Stimulated activated CD4-positive, alpha-beta T cell treated with anti-CD3 and anti-CD28 coated beads, Interleukin-12 subunit alpha, Interleukin-12 subunit beta, amount 100 ng/mL, for 48 hours (primary cell): Measurements from ENCODE around the gene TENM3.

Experiments
- DNase-seq, 3 donors: peaks; one replicate each; pipeline ENCODE4 v3.0.0-alpha.2; 2020; ENCODE audit warnings: low read depth in 2 of 3, low spot score in 1 of 3

The TENM3 gene

GRCh38 chr4:182252220-182252619 lies 9.0 kb downstream of the TENM3 start:
- no peak for DNase-seq

GRCh38 chr4:182254026-182254780 lies 11.0 kb downstream of the TENM3 start:
- no peak for DNase-seq

GRCh38 chr4:182255441-182256190 lies 12.4 kb downstream of the TENM3 start:
- no peak for DNase-seq

- DNase-seq: no peak
Measured at GRCh38 chr4:182257016-182257415, 13.8 kb downstream of the TENM3 start.

- no peak for DNase-seq
Measured at GRCh38 chr4:182257503-182257902, 14.3 kb downstream of the TENM3 start.

- DNase-seq: no peak
Measured at GRCh38 chr4:182258441-182259000, 15.3 kb downstream of the TENM3 start.

GRCh38 chr4:182261651-182262223 lies 18.5 kb downstream of the TENM3 start:
- no peak for DNase-seq

- no peak for DNase-seq
Measured at GRCh38 chr4:182263562-182263961, 20.4 kb downstream of the TENM3 start.

GRCh38 chr4:182264139-182264752 lies 21.0 kb downstream of the TENM3 start:
- DNase-seq: no peak

GRCh38 chr4:182265881-182266280 lies 22.7 kb downstream of the TENM3 start:
- no peak for DNase-seq

- DNase-seq: no peak
Measured at GRCh38 chr4:182267048-182267447, 23.8 kb downstream of the TENM3 start.

- no peak for DNase-seq
Measured at GRCh38 chr4:182268966-182269365, 25.8 kb downstream of the TENM3 start.

- no peak for DNase-seq
Measured at GRCh38 chr4:182271731-182272130, 28.5 kb downstream of the TENM3 start.

- no peak for DNase-seq
Measured at GRCh38 chr4:182272151-182272550, 28.9 kb downstream of the TENM3 start.

- DNase-seq: no peak
Measured at GRCh38 chr4:182273191-182273935, 30.2 kb downstream of the TENM3 start.

- no peak for DNase-seq
Measured at GRCh38 chr4:182276210-182277109, 33.3 kb downstream of the TENM3 start.

GRCh38 chr4:182277377-182277776 lies 34.2 kb downstream of the TENM3 start:
- DNase-seq: no peak

GRCh38 chr4:182278729-182279128 lies 35.5 kb downstream of the TENM3 start:
- no peak for DNase-seq

- no peak for DNase-seq
Measured at GRCh38 chr4:182280436-182281111, 37.4 kb downstream of the TENM3 start.
